HEK293T (cell line): Measurements from ENCODE around the gene CELF6.

ENCODE experiments used
- ARNT ChIP-seq: fragments of 450-650 bp; IDR thresholded peaks from 2 replicates; pipeline ENCODE4 v1.6.1; 2017; ENCODE audit warnings: mild to moderate bottlenecking
- BHLHE40 ChIP-seq: fragments of 450-650 bp; IDR thresholded peaks from 2 replicates; pipeline ENCODE4 v1.6.1; 2016; ENCODE audit warnings: mild to moderate bottlenecking, moderate library complexity, borderline replicate concordance
- ELF4 ChIP-seq: fragments of 450-650 bp; IDR thresholded peaks from 2 replicates; pipeline ENCODE4 v1.6.1; 2017; ENCODE audit warnings: antibody characterized with exemption
- FOXA1 ChIP-seq: fragments of 450-650 bp; IDR thresholded peaks from 2 replicates; pipeline ENCODE4 v1.6.1; 2016; ENCODE audit warnings: mild to moderate bottlenecking
- FOXK2 ChIP-seq: fragments of 450-650 bp; IDR thresholded peaks from 2 replicates; pipeline ENCODE4 v1.6.1; 2016; ENCODE audit warnings: mild to moderate bottlenecking
- FOXM1 ChIP-seq: fragments of 450-650 bp; IDR thresholded peaks from 2 replicates; pipeline ENCODE4 v1.6.1; 2017; ENCODE audit warnings: mild to moderate bottlenecking, borderline replicate concordance
- PKNOX1 ChIP-seq: fragments of 450-650 bp; IDR thresholded peaks from 2 replicates; pipeline ENCODE4 v1.6.1; 2016
- SP1 ChIP-seq: fragments of 450-650 bp; IDR thresholded peaks from 2 replicates; pipeline ENCODE4 v1.6.1; 2017
- TARDBP ChIP-seq: fragments of 450-650 bp; IDR thresholded peaks from 2 replicates; pipeline ENCODE4 v1.6.1; 2016

GRCh38 chr15:72345806-72346205 is 25.8 kb upstream of the CELF6 start:
- no peak for TF ChIP-seq SP1
- no peak for TF ChIP-seq FOXM1
- no peak for TF ChIP-seq ARNT
- no peak for TF ChIP-seq PKNOX1
- no peak for TF ChIP-seq ELF4
- TF ChIP-seq BHLHE40, result no peak
- TF ChIP-seq FOXK2, result no peak
- no peak for TF ChIP-seq TARDBP
- TF ChIP-seq FOXA1, result no peak
